EL (cell line): ENCODE results near the gene GJA4.

Experiments used
- DNase-seq: peaks from one replicate; pipeline ENCODE4 v3.0.0-alpha.2; 2016

GJA4 gene

GRCh38 chr1:34840426-34840825 lies 47.6 kb downstream of the GJA4 start:
- no peak for DNase-seq

GRCh38 chr1:34842073-34842472 lies 49.3 kb downstream of the GJA4 start:
- no peak for DNase-seq

GRCh38 chr1:34842952-34843371 lies 50.2 kb downstream of the GJA4 start:
- DNase-seq = no peak

- no peak for DNase-seq
These were observed 50.8 kb downstream of the GJA4 start for GRCh38 chr1:34843392-34844251.

- peak; percentile 57 for DNase-seq
These were observed 51.4 kb downstream of the GJA4 start for GRCh38 chr1:34844252-34844634.
